HepG2 (cell line): Measurements from ENCODE around the gene TRMT2A. TPM values are rescaled to one million over a fixed set of nuclear protein-coding genes. Genes with fewer than 3 reads are reported as not detected.

Experiments used
- AFF4 ChIP-seq: sonication (generic); formaldehyde crosslinking; IDR thresholded peaks from 2 replicates; pipeline ENCODE4 v1.4.0; 2020; ENCODE audit warnings: missing genetic modification reagents
- ARHGAP35 ChIP-seq: sonication (generic); formaldehyde crosslinking; IDR thresholded peaks from 2 replicates; pipeline ENCODE4 v1.9.0; 2022; ENCODE audit warnings: mild to moderate bottlenecking, inconsistent platforms, moderate library complexity, missing genetic modification reagents, borderline replicate concordance
- ARNT2 ChIP-seq: sonication (generic); formaldehyde crosslinking; IDR thresholded peaks from 2 replicates; pipeline ENCODE4 v1.8.0; 2022; ENCODE audit warnings: mild to moderate bottlenecking, low read depth, missing genetic modification reagents, moderate library complexity
- GATAD2A ChIP-seq: IDR thresholded peaks from 2 replicates; pipeline ENCODE4 v1.6.1; 2016
- MYC ChIP-seq: sonication (generic); formaldehyde crosslinking; IDR thresholded peaks from 2 replicates; pipeline ENCODE4 v1.9.0; 2021; ENCODE audit warnings: missing genetic modification reagents, borderline replicate concordance
- NPAS2 ChIP-seq: sonication (generic); formaldehyde crosslinking; IDR thresholded peaks from 2 replicates; pipeline ENCODE4 v1.8.0; 2022; ENCODE audit warnings: mild to moderate bottlenecking, missing genetic modification reagents, borderline replicate concordance
- NR2F1 ChIP-seq, 2 experiments: fragments of 450-650 bp in 1 of 2; formaldehyde crosslinking in 1 of 2; IDR thresholded peaks; 2 replicates each; pipeline versions ENCODE4 v1.5.0 to v1.6.1; 2016 to 2020; ENCODE audit warnings: mild to moderate bottlenecking in 1 of 2, missing compliant biosample characterization in 1 of 2, missing genetic modification reagents in 1 of 2, moderate library complexity in 1 of 2
- RELA ChIP-seq: sonication (generic); formaldehyde crosslinking; IDR thresholded peaks from 2 replicates; pipeline ENCODE4 v1.4.0; 2020; ENCODE audit warnings: missing genetic modification reagents
- TEF ChIP-seq: sonication (generic); formaldehyde crosslinking; IDR thresholded peaks from 2 replicates; pipeline ENCODE4 v1.5.0; 2020; ENCODE audit warnings: missing genetic modification reagents
- YEATS4 ChIP-seq: sonication (generic); formaldehyde crosslinking; IDR thresholded peaks from 2 replicates; pipeline ENCODE4 v1.4.0; 2020; ENCODE audit warnings: missing genetic modification reagents, borderline replicate concordance
- ZBTB2 ChIP-seq: sonication (generic); formaldehyde crosslinking; IDR thresholded peaks from 2 replicates; pipeline ENCODE4 v1.8.0; 2022; ENCODE audit warnings: low read depth, missing genetic modification reagents
- ZC3H13 ChIP-seq: sonication (generic); formaldehyde crosslinking; IDR thresholded peaks from 2 replicates; pipeline ENCODE4 v1.8.1; 2023; ENCODE audit warnings: mild to moderate bottlenecking, missing genetic modification reagents, moderate library complexity
- ZNF446 ChIP-seq: sonication (generic); formaldehyde crosslinking; IDR thresholded peaks from 2 replicates; pipeline ENCODE4 v1.5.0; 2020; ENCODE audit warnings: mild to moderate bottlenecking, missing genetic modification reagents
- ZNF530 ChIP-seq: sonication (generic); formaldehyde crosslinking; IDR thresholded peaks from 2 replicates; pipeline ENCODE4 v1.5.0; 2020; ENCODE audit warnings: low read depth, mild to moderate bottlenecking, missing genetic modification reagents
- ZNF609 ChIP-seq: sonication (generic); formaldehyde crosslinking; IDR thresholded peaks from 2 replicates; pipeline ENCODE4 v1.4.0; 2020; ENCODE audit warnings: mild to moderate bottlenecking, missing genetic modification reagents, borderline replicate concordance
- ZNF660 ChIP-seq: sonication (generic); formaldehyde crosslinking; IDR thresholded peaks from 2 replicates; pipeline ENCODE4 v1.5.1; 2020; ENCODE audit warnings: mild to moderate bottlenecking, low read depth, missing genetic modification reagents, borderline replicate concordance
- ZNF790 ChIP-seq: sonication (generic); formaldehyde crosslinking; IDR thresholded peaks from 2 replicates; pipeline ENCODE4 v1.8.0; 2022; ENCODE audit warnings: missing genetic modification reagents, mild to moderate bottlenecking, borderline replicate concordance
- polyA plus RNA-seq, 8 experiments: library from polyadenylated mRNA; depleted of rRNA in 3 of 8; stranded (reverse) in 7 of 8; unstranded in 1 of 8; fragments of >200 nt; fragmentation: Illumina TruSeq in 4 of 8; extraction: Trizol in 4 of 8; gene quantifications; 2 replicates each; pipeline versions ENCODE4 v1.2.1 to v1.2.3, GENCODE V29; 2011 to 2016; ENCODE audit warnings: low read depth in 4 of 8, missing spikeins in 1 of 8, mixed read lengths in 1 of 8; ENCODE audit not compliant: insufficient read depth in 1 of 8
- total RNA-seq, 5 experiments: library from RNA; depleted of rRNA; stranded (reverse); fragments of >200 nt; fragmentation: Illumina TruSeq; extraction: Trizol; gene quantifications; 2 replicates each; pipeline ENCODE4 v1.2.3, GENCODE V29; 2016; ENCODE audit warnings: low read depth in 1 of 5

The TRMT2A gene
- total and polyA plus RNA-seq, 2 of the 13 experiments (the other 11 are each of a cell fraction or from before 2014, with no cell fraction given): 24.0 to 30.3 TPM

- TF ChIP-seq ZNF609 (CRISPR knock-in tag): 0 out of 2 replicates have a peak, but pooled peaks have one; percentile 28
- TF ChIP-seq ZNF530 (CRISPR knock-in tag): no peak
- TF ChIP-seq NPAS2: no peak
- TF ChIP-seq MYC: peak; percentile 50; the same call in 1 of the 2 replicates
- peak; percentile 57 to 60; a peak in 3 of 4 replicates for TF ChIP-seq NR2F1 (CRISPR knock-in tag; IDR thresholded peaks at IDR 0.05)
- no peak for TF ChIP-seq ARHGAP35 (CRISPR knock-in tag)
- TF ChIP-seq ZBTB2: no peak; the same call in 1 of the 2 replicates
- peak; percentile 55; the same call in 1 of the 2 replicates for TF ChIP-seq GATAD2A (CRISPR knock-in tag)
- TF ChIP-seq YEATS4: no peak
- TF ChIP-seq ZC3H13 (CRISPR knock-in tag): no peak
- no peak for TF ChIP-seq ZNF446
- no peak for TF ChIP-seq RELA
- TF ChIP-seq ARNT2 (CRISPR knock-in tag): no peak
- no peak for TF ChIP-seq TEF (CRISPR knock-in tag)
- no peak for TF ChIP-seq ZNF790 (CRISPR knock-in tag)
- TF ChIP-seq ZNF660 (CRISPR knock-in tag): no peak
- TF ChIP-seq AFF4 (CRISPR knock-in tag): no peak; the same call in 1 of the 2 replicates
Observed at GRCh38 chr22:20128902-20129746, 12.1 kb upstream of the TRMT2A start (continued).
